ENCODE data around the gene PPP1R15A.

DNA sequence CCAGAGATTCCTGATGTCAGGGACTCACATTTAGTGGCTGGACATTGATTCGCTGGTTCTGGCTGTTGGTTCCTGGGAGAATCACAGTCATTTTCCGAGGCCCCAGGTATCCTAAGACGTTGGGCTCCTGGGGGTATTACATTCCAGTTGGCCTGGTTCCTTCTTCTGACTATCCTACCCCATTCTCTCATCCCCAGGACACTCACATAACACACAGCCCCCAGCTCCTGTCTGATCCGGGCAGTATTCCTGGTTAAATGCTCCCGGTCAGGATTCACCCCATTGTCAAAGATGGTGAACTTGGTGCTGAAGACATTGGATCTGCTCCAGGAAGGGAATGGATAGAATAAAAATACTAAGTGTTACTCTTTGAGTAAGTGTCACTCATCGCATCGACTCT lies 11.5 kb downstream of the PPP1R15A start:
- TF ChIP-seq, protein P1, sequence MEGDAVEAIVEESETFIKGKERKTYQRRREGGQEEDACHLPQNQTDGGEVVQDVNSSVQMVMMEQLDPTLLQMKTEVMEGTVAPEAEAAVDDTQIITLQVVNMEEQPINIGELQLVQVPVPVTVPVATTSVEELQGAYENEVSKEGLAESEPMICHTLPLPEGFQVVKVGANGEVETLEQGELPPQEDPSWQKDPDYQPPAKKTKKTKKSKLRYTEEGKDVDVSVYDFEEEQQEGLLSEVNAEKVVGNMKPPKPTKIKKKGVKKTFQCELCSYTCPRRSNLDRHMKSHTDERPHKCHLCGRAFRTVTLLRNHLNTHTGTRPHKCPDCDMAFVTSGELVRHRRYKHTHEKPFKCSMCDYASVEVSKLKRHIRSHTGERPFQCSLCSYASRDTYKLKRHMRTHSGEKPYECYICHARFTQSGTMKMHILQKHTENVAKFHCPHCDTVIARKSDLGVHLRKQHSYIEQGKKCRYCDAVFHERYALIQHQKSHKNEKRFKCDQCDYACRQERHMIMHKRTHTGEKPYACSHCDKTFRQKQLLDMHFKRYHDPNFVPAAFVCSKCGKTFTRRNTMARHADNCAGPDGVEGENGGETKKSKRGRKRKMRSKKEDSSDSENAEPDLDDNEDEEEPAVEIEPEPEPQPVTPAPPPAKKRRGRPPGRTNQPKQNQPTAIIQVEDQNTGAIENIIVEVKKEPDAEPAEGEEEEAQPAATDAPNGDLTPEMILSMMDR (conservative IDR thresholded peaks at IDR 0.05) = no peak
- TF ChIP-seq ZFX (IDR thresholded peaks at IDR 0.05) = no peak

Data from C4-2B (cell line).